HAP-1 (cell line): Measurements from ENCODE around the gene DEPDC1B.
"Not testable (repeated sequence)": the region's sequence is repeated elsewhere in the genome, so short reads cannot be mapped to it uniquely, and the experiment has no call there.

Experiments used
- DNase-seq, 2 experiments: peaks; one replicate each; pipeline ENCODE4 v3.0.0-alpha.2; 2016 to 2020; ENCODE audit warnings: low spot score in 2 of 2
- H3K27me3 ChIP-seq: fragments of 250-450 bp; sonication (Bioruptor Pico); 2 replicates; pipeline ENCODE4 v1.5.1; 2020; ENCODE audit warnings: low read depth, mild to moderate bottlenecking, moderate library complexity
- H3K36me3 ChIP-seq: fragments of 250-450 bp; sonication (Bioruptor Pico); replicated peaks from 2 replicates; pipeline ENCODE4 v1.5.1; 2020; ENCODE audit warnings: mild to moderate bottlenecking
- H3K4me1 ChIP-seq: fragments of 250-450 bp; sonication (Bioruptor Pico); 2 replicates; pipeline ENCODE4 v1.5.1; 2020; ENCODE audit warnings: mild to moderate bottlenecking
- H3K4me3 ChIP-seq: fragments of 250-450 bp; sonication (Bioruptor Pico); 2 replicates; pipeline ENCODE4 v1.5.1; 2020; ENCODE audit warnings: mild to moderate bottlenecking, moderate library complexity
- H3K9me3 ChIP-seq: fragments of 250-450 bp; sonication (Bioruptor Pico); 2 replicates; pipeline ENCODE4 v1.5.1; 2020; ENCODE audit warnings: mild to moderate bottlenecking, moderate library complexity
- in situ Hi-C: fragments of 300-500 bp; cut with MboI; formaldehyde crosslinking; loops from 3 replicates; pipeline ENCODE4 v1.14.3; 2020; ENCODE audit warnings: low sequenced_read_pairs, inconsistent platforms, mixed read lengths

DEPDC1B gene

DNA sequence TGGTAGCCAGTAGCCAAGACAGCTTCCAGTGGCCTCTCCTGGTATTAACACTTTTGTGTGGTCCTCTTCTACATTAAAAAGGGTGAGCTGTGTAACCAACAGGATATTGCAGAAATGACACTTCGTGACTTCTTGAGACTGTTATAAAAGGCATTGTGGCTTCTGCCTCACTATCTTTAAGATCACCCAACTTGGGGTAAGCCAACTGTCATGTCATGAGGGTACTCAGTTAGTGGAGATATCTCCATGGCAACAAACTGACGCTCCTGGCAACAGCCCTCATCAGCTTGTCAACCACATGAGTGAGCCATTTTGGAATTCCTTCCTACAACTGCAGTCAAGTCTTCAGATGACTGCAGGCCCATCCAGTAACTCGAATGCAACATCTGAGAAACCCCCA, 121.7 kb downstream of the DEPDC1B start:
- H3K36me3 ChIP-seq, result no peaks in the 10 kb centered on the region
- no peaks in the 10 kb centered on the region for H3K27me3 ChIP-seq
- no peaks in the 10 kb centered on the region for H3K4me1 ChIP-seq
- in situ Hi-C loops, result no loop called here
- H3K4me3 ChIP-seq, result no peak overlapping the region
- no peaks in the 10 kb centered on the region for H3K9me3 ChIP-seq
- DNase-seq, result no peak

DNA sequence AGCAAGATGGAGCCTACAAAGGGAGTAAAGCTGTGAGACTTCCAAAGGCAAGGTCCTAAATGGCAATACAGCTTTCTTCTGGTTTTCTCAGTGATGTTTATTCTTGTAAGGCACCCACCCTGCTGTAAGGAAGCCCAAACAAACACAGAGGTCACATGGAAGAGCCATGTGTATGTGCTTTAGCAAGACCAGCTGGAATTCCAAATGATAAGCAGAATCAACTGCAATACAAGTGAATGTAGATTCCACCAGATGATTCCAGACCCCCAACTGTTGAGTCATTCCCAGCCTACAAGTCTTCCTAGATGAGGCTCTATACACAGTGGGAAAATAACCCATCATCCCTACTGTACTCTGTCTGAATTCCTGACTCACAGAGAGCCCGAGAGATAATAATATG, 122.8 kb downstream of the DEPDC1B start:
- Histone ChIP-seq H3K4me1 (no peaks in the 10 kb centered on the region), H3K9me3 (no peaks in the 10 kb centered on the region), H3K27me3 (no peaks in the 10 kb centered on the region), H3K36me3 (no peaks in the 10 kb centered on the region), H3K4me3 (no peak overlapping the region)
- in situ Hi-C loops, result no loop called here
- DNase-seq, result no peak

DNA sequence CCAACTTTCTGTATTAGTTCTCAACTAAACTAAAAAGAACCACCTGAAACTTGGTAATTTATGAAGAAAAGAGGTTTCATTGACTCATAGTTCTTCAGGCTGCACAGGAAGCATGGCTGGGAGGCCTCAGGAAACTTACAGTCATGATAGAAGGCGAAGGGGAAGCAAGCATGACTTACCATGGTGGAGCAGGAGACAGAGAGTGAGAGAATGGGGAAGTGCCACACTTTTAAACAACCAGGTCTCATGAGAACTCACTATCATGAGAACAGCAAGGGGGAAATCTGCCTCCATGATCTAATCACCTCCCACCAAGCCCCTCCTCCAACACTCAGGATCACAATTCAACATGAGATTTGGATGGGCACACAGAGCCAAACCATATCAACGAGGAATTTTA, 123.5 kb downstream of the DEPDC1B start:
- H3K9me3 ChIP-seq, result no peaks in the 10 kb centered on the region
- DNase-seq, result no peak
- H3K36me3 ChIP-seq, result no peaks in the 10 kb centered on the region
- no peaks in the 10 kb centered on the region for H3K4me1 ChIP-seq
- H3K27me3 ChIP-seq, result no peaks in the 10 kb centered on the region
- no peak overlapping the region for H3K4me3 ChIP-seq
- in situ Hi-C loops, result no loop called here

DNA sequence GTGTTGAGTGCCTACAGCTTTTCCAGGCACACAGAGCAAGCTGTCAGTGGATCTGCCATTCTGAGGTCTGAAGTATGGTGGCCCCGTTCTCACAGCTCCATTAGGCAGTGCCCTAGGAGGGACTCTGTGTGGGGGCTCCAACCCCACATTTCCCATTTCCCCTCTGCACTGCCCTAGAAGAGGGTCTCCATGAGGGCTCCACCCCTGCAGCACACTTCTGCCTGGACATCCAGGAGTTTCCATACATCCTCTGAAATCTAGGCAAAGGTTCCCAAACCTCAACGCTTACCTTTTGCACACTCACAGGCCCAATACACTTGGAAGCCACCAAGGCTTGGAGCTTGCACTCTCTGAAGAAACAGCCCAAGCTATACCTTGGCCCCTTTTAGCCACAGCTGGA, 131.3 kb downstream of the DEPDC1B start:
- Histone ChIP-seq H3K4me3 (no peak overlapping the region), H3K36me3 (no peaks in the 10 kb centered on the region), H3K4me1 (no peaks in the 10 kb centered on the region), H3K9me3 (peaks cover 4% of the 10 kb centered on the region; the same call in 1 of the 2 replicates), H3K27me3 (no peaks in the 10 kb centered on the region)
- in situ Hi-C loops, result no loop called here
- no peak for DNase-seq

DNA sequence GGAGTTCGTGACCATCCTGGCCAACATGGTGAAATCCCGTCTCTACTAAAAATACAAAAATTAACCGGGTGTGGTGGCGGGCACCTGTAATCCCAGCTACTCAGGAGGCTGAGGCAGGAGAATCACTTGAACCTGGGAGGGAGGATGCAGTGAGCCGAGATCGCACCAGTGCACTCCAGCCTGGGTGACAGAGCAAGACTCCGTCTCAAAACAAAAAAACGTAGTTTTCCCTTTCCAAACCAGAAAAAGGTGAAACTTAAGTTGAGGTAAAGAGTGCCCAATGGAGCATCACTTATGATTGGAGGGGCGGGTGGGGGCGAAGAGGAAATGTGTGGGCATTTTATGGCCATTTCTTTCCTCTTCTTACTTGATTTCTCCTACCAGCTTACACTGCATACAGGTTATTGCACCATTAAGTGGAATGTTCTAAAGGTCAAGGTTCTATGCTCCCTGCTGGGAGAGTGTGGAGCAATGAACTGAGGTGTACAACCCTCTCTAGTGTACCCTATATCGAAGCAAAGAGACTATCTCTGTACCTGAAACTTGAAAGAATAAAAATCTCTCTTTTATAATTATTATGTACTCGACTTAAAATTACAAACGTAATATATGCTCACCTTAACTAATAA, 136.2 kb downstream of the DEPDC1B start:
- in situ Hi-C loops, result no loop called here
- Histone ChIP-seq H3K27me3 (no peaks in the 10 kb centered on the region), H3K4me1 (no peaks in the 10 kb centered on the region), H3K9me3 (no peaks in the 10 kb centered on the region; the same call in 1 of the 2 replicates), H3K36me3 (no peaks in the 10 kb centered on the region), H3K4me3 (no peak overlapping the region)
- no peak for DNase-seq

DNA sequence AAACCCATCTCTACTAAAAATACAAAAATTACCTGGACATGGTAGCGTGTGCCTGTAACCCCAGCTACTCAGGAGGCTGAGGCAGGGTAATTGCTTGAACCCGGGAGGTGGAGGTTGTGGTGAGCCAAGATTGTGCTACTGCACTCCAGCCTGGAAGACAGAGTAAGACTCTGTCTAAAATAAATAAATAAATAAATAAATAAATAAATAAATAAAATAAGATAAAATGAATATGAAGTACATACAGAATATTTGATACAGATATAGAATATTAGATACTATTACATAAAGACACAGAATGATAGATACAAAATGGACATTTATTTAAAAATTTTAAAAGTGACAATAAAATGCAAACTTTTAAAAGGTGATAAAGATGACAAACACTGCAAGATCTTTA, 146.7 kb downstream of the DEPDC1B start:
- H3K27me3 ChIP-seq, H3K4me1 ChIP-seq, in situ Hi-C loops, DNase-seq, H3K4me3 ChIP-seq, H3K36me3 ChIP-seq, H3K9me3 ChIP-seq: not testable (repeated sequence)

DNA sequence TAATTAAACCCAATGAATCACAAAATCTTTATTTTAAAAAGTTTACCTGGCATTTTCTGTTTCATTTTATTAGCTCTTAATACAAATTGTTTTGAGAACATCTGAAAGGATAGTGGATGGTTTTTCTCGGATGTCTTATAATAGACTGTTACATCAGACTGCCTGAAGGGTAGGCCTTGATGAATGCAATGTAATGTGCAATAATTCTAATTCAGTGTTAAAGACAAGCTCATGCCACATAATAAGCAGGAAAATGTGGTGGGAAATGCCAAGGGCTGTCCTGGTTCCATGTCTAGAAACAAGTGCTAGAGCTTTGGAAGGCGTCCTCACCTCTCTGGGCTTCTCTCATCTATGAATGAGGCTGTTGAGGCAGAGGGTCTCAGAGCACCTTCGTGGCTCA, 148.1 kb downstream of the DEPDC1B start:
- H3K36me3 ChIP-seq, result no peaks in the 10 kb centered on the region
- H3K9me3 ChIP-seq, result no peaks in the 10 kb centered on the region
- DNase-seq, result no peak
- no peaks in the 10 kb centered on the region for H3K27me3 ChIP-seq
- no peaks in the 10 kb centered on the region for H3K4me1 ChIP-seq
- no peak overlapping the region for H3K4me3 ChIP-seq
- in situ Hi-C loops, result no loop called here

DNA sequence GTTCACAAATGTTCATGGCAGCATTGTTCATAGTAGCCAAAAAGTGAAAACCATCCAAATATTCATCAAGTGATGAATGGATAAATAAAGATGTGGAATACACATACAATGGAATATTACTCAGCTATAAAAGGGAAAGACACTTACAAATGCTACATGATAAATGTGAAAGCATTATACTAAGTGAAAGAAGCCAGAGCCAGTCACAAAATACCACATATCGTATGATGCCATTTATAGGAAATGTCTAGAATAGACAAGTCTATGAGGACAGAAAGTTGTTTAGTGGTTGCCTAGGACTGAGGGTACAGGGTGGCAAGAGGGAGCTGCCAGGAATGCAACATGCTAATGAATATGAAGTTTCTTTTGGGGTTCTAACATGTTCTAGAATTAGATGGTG, 148.7 kb downstream of the DEPDC1B start:
- H3K27me3 ChIP-seq, result no peaks in the 10 kb centered on the region
- in situ Hi-C loops, result no loop called here
- no peak overlapping the region for H3K4me3 ChIP-seq
- H3K4me1 ChIP-seq, result no peaks in the 10 kb centered on the region
- no peak for DNase-seq
- H3K9me3 ChIP-seq, result no peaks in the 10 kb centered on the region
- no peaks in the 10 kb centered on the region for H3K36me3 ChIP-seq

DNA sequence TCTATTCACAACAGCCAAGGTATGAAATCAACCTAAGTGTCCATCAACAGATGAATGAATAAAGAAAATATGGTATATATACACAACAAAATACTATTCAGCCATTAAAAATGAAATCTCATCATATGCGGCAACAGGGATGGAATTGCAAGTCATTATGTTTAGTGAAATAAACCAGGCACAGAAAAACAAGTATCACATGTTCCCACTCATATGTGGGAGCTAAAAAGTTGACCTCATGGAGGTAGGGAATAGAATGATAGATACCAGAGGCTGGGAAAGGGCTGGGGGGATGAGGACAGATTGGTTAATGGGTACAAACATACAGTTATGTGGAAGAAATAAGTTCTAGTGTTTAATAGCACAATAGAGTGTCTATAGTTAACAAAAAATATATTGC, 149.7 kb downstream of the DEPDC1B start:
- Histone ChIP-seq H3K27me3 (no peaks in the 10 kb centered on the region), H3K9me3 (no peaks in the 10 kb centered on the region), H3K36me3 (no peaks in the 10 kb centered on the region), H3K4me1 (no peaks in the 10 kb centered on the region), H3K4me3 (no peak overlapping the region)
- in situ Hi-C loops, result no loop called here
- DNase-seq, result no peak

DNA sequence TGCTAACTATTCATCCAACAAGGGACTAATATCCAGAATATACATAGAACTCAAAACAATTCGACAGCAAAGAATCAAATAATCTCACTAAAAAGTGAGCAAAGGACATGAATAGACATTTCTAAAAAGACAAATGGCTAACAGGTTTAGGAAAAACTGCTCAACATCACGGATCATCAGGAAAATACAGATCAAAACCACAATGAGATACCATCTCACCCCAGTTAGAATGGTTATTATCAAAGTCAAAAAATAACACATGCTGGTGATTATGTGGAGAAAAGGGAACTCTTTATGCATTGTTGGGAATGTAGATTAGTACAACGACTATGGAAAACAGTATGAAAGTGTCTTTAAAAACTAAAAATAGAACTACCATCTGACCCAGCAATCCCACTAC, 150.1 kb downstream of the DEPDC1B start:
- no peak overlapping the region for H3K4me3 ChIP-seq
- H3K4me1 ChIP-seq, result no peaks in the 10 kb centered on the region
- no peaks in the 10 kb centered on the region for H3K9me3 ChIP-seq
- H3K27me3 ChIP-seq, result no peaks in the 10 kb centered on the region
- in situ Hi-C loops, result no loop called here
- no peaks in the 10 kb centered on the region for H3K36me3 ChIP-seq
- no peak for DNase-seq
